Measurements from ENCODE around the gene STING1.

STING1 gene

GRCh38 chr5:139468421-139468931 lies 14.1 kb downstream of the STING1 start:
- no peak for DNase-seq (ENCODE audit: low read depth, low spot score)

DNA sequence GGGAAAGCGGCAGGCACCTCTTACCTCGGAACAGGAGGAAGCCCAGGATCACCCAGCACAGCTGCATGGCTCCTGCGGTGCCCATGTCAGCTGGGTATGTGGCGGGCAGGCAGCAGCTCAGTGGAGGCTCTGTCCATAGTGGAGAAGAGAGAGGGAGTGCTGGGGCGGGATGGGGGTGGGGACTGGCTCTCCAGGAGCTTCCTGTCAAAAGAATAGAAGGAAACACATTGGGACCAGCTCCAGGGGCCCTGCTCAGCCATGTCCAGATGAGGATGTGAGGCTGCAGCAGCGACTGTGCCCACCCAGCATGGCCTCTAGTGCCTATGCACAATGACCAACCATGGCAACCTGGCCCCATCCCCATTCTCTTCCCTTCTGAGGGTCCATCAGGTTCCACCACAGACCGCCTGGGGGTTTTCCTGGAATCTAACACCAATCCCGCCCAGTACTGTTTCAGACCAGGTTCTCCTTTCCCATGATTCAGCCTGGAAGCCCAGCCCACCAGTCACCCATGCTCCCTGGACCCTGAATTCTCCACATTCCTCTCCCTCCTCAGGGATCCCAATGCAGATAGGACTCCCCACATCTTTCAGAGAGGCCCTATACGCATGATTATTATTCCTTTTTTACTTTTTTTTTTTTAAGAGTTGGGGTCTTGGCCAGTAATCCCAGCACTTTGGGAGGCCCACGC lies 19.8 kb downstream of the STING1 start, which contains the start of gene ECSCR:
Gene ECSCR, minus strand, starts transcription at position 158 of the 691 bp plus-strand sequence. Its CDS starts 73 bp downstream, at position 85.
- no peak for DNase-seq (ENCODE audit: low read depth, low spot score)

GRCh38 chr5:139461698-139462097 lies 20.9 kb downstream of the STING1 start:
- DNase-seq (ENCODE audit: low read depth, low spot score), result no peak

DNA sequence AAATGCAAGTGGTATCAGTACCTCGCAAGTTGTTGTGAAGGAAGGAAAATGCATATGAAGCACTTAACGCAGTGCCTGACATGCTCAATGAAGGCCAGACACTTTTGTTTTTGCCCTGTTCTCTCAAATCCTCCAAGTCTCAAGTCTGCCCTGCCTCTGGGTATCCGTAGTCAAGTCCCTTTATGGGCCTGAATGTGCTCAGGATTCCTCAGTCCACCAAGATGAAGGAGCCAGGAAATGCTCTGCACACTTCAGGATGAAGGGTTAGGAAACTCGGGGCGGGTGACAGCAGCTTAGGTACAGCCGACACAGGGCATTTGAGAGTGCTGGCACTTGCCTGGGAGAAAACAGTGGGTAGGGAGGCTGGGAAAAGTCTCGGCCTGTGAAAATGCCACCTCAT lies 21.4 kb downstream of the STING1 start:
- no peak for DNase-seq (ENCODE audit: low read depth, low spot score)

GRCh38 chr5:139460455-139460854 lies 22.1 kb downstream of the STING1 start:
- DNase-seq (ENCODE audit: low read depth, low spot score), result no peak

DNA sequence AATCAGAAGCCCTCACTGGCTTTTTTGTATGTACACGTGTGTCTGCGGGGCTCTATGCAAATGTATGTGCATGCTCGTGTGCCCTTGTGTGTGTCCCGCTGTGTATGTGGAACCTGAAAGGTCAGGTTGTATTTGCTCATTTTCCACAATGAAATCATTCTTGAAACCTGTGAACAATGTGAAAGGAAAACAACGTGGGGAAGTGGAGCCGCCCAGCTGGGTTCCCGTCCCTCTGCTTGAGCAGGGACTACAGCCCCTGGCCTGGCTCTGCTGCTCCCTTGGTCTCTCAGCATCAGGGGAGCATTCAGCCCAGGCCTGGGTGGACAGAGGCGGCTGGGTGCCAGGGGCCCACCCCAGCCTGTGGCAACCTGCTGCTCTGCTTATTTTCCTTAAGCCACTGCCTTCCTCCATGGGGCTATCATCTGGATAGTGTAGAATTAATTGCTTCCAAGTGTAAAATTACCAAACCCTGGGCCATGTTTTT lies 23.1 kb downstream of the STING1 start:
- DNase-seq (ENCODE audit: low read depth, low spot score), result no peak

DNA sequence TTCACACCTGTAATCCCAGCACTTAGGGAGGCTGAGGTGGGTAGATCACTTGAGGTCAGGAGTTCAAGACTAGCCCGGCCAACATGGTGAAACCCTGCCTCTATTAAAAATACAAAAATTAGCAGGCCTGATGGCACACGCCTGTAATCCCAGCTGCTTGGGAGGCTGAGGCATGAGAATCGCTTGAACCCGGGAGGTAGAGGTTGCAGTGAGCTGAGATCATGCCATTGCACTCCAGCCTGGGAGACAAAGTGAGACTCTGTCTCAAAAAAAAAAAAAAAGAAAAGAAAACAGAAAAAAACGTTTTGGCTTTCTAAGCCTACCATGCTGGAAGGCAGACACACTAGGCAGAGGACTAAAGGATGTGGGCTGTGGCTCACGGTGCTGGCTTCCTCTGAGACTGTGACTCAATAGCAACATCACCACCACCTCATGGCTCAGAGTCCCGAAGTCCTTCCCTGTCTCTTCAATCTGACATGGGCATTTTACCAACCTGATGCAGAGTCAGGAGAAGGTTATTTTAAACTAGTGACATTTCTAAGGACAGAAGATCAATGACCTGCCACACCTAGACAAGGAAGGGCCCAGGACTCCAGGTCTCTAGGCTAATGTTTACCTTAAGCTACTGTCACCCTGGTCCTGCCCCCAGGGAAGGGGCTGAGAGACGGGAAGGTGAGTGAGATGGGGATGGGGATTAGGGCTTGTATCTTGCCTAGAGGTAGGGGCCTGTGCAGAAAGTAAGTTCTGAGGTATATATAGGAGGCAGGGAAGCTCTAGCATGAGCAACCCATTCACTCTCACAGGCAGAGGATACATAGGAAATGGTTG lies 23.8 kb downstream of the STING1 start:
- DNase-seq (ENCODE audit: low read depth, low spot score), result no peak

- DNase-seq (ENCODE audit: low read depth, low spot score), result no peak
Measured at GRCh38 chr5:139457653-139458306, 24.8 kb downstream of the STING1 start.

GRCh38 chr5:139457241-139457640 lies 25.3 kb downstream of the STING1 start:
- no peak for DNase-seq (ENCODE audit: low read depth, low spot score)

- DNase-seq (ENCODE audit: low read depth, low spot score), result no peak
Measured at GRCh38 chr5:139456776-139457175, 25.8 kb downstream of the STING1 start.

GRCh38 chr5:139454568-139455290 lies 27.8 kb downstream of the STING1 start:
- no peak for DNase-seq (ENCODE audit: low read depth, low spot score)

DNA sequence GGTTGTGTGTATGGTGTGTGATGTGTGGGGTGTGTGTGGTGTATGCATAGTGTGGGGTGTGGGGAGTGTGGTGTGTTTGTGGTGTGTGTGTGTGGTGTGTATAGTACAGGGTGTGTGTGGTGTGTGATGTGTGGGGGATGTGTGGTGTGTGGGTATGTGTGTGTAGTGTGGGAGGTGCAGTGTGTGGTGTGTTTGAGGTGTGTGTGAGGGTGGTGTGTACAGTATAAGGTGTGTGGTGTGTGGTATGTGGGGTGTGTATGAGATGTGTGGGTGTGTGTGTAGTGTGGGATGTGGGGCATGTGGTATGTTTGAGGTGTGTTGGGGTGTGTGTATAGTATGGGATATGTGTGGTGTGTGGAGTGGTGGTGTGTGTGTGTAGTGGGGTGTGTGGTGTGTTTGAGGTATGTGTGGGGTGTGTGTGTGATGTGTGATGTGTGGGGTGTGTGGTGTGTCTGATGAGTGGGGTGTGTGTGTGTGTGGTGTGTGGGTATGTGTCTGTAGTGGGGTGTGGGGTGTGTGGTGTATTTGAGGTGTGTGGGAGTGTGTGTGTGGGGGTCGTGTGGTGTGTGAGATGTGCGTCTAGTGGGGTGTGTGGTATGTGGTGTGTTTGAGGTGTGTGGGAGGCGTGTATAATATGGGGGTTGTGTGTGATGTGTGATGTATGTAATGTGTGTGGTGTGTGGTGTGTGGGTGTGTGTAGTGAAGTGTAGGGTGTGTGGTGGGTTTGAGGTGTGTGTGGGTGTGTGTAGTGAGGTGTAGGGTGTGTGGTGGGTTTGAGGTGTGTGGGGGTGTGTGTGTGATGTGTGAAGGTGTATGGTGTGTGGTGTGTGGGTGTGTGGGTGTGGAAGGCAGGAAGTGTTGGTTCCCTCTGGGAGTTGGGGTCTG lies 28.6 kb downstream of the STING1 start:
- no peak for DNase-seq (ENCODE audit: low read depth, low spot score)

DNA sequence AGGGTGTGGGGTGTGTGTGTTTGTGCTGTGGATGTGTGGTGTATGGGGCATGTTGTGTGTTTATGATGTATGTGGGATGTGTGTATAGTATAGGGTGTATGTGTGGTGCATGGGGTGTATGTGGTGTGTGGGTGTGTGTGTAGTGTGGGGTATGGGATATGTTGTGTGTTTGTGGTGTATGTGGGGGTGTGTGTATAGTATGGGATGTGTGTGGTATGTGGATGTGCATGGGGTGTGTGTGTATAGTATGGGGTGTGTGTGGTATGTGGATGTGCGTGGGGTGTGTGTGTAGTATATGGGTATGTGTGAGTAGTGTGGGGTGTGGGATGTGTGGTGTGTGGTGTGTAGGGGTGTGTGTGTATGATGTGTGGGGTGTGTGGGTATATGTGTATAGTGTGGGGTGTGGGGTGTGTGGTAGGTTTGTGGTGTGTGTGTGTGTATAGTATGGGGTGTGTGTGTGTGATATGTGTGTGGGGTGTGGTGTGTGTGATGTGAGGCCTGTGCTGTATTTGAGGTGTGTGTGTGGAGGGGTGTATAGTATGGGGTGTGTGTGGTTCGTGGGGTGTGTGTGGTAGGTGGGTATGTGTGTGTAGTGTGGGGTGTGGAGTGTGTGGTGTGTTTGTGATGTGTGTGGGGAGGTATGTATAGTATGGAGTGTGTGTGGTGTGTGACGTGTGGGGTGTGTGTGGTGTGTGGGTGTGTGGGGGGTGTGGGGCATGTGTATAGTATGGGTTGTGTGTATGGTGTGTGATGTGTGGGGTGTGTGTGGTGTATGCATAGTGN lies 30.5 kb downstream of the STING1 start:
- no peak for DNase-seq (ENCODE audit: low read depth, low spot score)

DNA sequence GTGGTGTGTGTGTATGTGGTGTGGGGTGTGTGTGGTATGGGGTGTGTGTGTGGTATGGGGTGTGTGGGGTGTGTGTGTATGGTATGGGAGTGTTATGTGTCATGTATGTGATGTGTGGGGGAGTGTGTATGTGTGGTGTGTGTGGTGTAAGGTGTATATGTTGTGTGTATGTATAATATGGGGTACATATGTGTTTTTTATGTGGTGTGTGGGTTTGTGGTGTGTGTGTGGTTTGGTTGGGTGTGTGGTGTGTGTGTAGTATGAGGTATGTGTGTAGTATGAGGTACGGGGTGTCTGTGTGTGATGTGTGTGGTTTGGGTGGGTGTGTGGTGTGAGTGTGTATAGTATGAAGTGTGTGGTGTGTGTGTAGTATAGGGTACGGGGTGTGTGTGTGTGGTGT lies 31.4 kb downstream of the STING1 start:
- DNase-seq (ENCODE audit: low read depth, low spot score), result no peak

- DNase-seq (ENCODE audit: low read depth, low spot score), result no peak
Measured at GRCh38 chr5:139446956-139447779, 35.4 kb downstream of the STING1 start.

DNA sequence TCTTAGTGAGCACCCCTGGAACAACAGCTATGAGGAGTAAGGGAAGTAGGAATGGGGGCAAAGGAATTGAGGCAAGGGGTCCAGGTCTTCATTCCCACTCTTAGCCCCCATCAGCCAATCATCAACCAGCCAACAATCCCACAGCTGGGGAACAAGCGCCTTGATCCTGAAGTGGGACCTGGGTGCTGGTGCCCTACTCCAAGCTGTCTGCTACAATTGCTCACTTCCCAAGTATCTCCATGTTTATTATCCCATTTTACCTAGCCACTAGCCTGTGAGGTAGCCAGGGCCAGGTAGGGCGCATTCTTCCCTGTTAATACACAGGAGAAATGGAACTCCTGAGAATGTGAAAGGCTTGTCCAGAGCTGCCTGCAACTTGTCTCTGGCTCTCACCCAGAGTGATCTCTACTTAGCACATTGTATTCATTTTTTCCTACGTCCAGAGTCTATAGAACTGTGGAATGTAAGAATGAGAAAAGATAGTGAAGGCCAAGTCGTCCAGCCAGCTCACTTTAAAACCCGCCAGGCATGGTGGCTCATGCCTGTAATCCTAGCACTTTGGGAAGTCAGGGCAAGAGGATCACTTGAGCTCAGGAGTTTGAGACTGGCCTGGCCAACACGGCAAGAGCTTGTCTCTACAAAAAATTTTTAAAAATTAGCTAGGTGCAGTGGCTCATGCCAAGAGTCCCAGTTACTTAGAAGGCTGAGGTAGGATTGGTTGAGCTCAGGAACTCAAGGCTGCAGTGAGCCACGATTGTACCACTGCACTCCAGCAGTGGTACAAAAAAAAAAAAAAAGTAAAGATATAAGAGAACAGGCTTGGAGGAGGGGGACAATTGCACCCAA lies 37.0 kb downstream of the STING1 start:
- no peak for DNase-seq (ENCODE audit: low read depth, low spot score)

GRCh38 chr5:139443831-139444453 lies 38.6 kb downstream of the STING1 start:
- no peak for DNase-seq (ENCODE audit: low read depth, low spot score)

Data from iPS DF 19.7 (cell line).